Activated T-cell treated with anti-CD3 and anti-CD28 coated beads, Interleukin-2, amount 50 U/mL, for 48 hours (primary cell): ENCODE data around the gene C1orf94.
"Not testable (repeated sequence)": the region's sequence is repeated elsewhere in the genome, so short reads cannot be mapped to it uniquely, and the experiment has no call there.

Experiments
- DNase-seq, 2 experiments: peaks; one replicate each; pipeline ENCODE4 v3.0.0-alpha.2; 2020

C1orf94 gene

GRCh38 chr1:34164771-34165391 lies 11.8 kb upstream of the C1orf94 start, which contains the start of gene CSMD2:
TSS of gene CSMD2 (minus strand) at chr1:34165230. CDS start at chr1:34165097, 133 bp downstream.
- DNase-seq = no peak

- DNase-seq = no peak
Measured at GRCh38 chr1:34165422-34165921, 11.2 kb upstream of the C1orf94 start.

GRCh38 chr1:34166191-34166624 lies 10.5 kb upstream of the C1orf94 start:
- DNase-seq = no peak

GRCh38 chr1:34166625-34167361 lies 9.9 kb upstream of the C1orf94 start:
- DNase-seq = no peak

GRCh38 chr1:34167389-34167788 lies 9.3 kb upstream of the C1orf94 start:
- DNase-seq = no peak

GRCh38 chr1:34175744-34176143 lies 963 bp upstream of the C1orf94 start:
- DNase-seq = no peak

- DNase-seq = no peak
Measured at GRCh38 chr1:34178072-34178471, 1.4 kb downstream of the C1orf94 start.

GRCh38 chr1:34183381-34183780 lies 6.7 kb downstream of the C1orf94 start:
- DNase-seq = not testable (repeated sequence)

GRCh38 chr1:34186741-34187494 lies 10.2 kb downstream of the C1orf94 start:
- DNase-seq = no peak

- no peak for DNase-seq
Measured at GRCh38 chr1:34188418-34188817, 11.7 kb downstream of the C1orf94 start.

GRCh38 chr1:34188985-34189384 lies 12.3 kb downstream of the C1orf94 start:
- no peak for DNase-seq

- DNase-seq = no peak
Measured at GRCh38 chr1:34190692-34191091, 14.0 kb downstream of the C1orf94 start.

GRCh38 chr1:34192621-34193020 lies 15.9 kb downstream of the C1orf94 start:
- DNase-seq = no peak

GRCh38 chr1:34199927-34200326 lies 23.2 kb downstream of the C1orf94 start:
- peak; percentile 16 to 22 for DNase-seq

GRCh38 chr1:34212673-34213072 lies 36.0 kb downstream of the C1orf94 start:
- DNase-seq = no peak

GRCh38 chr1:34213956-34214355 lies 37.2 kb downstream of the C1orf94 start:
- DNase-seq = no peak

- DNase-seq = no peak
Measured at GRCh38 chr1:34231441-34231840, 54.7 kb downstream of the C1orf94 start.

- no peak for DNase-seq
Measured at GRCh38 chr1:34235594-34235993, 58.9 kb downstream of the C1orf94 start.

- DNase-seq = no peak
Measured at GRCh38 chr1:34236089-34236488, 59.4 kb downstream of the C1orf94 start.

- no peak for DNase-seq
Measured at GRCh38 chr1:34237151-34237815, 60.6 kb downstream of the C1orf94 start.

- no peak for DNase-seq
Measured at GRCh38 chr1:34245967-34246366, 69.3 kb downstream of the C1orf94 start.

- DNase-seq = no peak
Measured at GRCh38 chr1:34250342-34250741, 73.6 kb downstream of the C1orf94 start.
